Right hindlimb (tissue), 1 donor: ENCODE data around the gene PARVA.

Source experiments
- DNase-seq: peaks from one replicate; pipeline ENCODE4 v3.0.0-alpha.2; 2018

The PARVA gene

GRCh38 chr11:12434325-12434654 lies 56.9 kb downstream of the PARVA start:
- no peak for DNase-seq

DNA sequence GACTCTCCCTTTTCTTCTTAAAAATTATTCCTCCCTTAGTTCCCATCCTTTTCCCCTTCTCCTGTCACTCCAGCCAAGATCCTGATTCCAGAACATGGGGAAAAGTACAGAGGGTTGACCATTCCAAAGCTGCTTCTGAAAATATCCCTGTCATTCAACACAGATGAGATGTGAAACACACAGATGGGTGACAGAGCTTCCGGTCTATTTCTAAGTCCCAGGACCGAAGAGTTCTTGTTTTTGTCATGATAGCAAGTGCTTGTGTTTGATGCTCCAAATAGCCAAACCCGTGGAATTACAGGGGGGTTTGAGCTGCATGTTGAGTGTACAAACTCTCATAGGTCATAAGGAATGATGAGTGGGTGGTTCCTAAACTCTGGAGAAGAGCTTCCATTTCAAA lies 57.9 kb downstream of the PARVA start:
- DNase-seq: no peak

DNA sequence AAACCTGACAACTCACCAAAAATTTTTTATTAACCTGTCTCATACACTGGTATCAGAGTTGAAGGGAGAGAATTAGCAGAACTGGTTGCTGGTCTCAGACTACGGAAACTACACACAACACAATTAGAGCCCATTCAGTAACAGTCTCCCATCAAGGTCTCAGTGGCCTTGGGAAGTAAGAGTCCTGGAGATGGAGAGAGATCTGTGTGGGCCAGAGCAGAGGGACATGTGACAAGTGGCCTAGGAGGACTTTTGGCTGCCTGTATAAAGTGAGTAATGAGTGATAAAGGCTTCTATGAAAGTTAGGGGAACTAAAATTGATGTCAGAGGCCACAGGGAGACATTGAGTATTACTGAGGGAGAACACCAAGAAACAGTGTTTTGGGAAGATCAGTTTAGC lies 58.9 kb downstream of the PARVA start:
- no peak for DNase-seq

DNA sequence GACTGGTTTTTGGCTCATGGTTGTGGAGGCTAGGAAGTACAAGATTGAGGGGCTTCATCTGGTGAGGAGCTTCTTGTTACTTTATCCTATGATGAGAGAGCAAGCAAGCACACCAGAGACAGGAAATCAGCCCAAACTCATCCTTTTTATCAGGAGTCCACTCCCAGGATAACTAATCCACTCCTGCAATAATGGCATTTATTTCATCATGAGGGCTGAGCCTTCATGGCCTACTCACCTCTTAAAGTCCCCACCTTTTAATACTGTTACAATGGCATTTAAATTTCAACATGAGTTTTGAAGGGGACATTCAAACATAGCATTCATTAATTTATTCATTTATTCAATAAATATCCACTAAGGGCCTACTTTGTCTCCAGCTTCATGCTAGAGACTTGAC lies 60.9 kb downstream of the PARVA start:
- no peak for DNase-seq

- DNase-seq: no peak
Observed at GRCh38 chr11:12439615-12440014, 62.2 kb downstream of the PARVA start.

DNA sequence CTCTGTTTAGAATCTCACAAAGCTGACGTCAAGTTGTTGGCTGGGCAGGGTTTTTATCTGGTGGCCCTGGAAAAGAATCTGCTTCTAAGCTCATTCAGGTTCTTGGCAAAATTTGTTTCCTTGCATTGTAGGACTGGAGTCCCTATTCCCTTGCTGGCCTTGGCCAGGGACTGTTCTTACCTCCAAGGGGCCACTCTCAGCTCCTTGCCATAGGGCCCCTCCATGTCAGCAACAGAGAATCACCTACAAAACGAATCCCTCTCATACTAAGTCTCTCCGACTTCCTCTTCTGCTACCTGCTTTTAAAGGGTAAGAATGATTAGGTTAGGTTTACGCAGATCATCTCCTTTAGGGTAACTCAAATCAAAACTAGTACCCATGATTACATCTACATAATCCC lies 63.2 kb downstream of the PARVA start:
- no peak for DNase-seq

DNA sequence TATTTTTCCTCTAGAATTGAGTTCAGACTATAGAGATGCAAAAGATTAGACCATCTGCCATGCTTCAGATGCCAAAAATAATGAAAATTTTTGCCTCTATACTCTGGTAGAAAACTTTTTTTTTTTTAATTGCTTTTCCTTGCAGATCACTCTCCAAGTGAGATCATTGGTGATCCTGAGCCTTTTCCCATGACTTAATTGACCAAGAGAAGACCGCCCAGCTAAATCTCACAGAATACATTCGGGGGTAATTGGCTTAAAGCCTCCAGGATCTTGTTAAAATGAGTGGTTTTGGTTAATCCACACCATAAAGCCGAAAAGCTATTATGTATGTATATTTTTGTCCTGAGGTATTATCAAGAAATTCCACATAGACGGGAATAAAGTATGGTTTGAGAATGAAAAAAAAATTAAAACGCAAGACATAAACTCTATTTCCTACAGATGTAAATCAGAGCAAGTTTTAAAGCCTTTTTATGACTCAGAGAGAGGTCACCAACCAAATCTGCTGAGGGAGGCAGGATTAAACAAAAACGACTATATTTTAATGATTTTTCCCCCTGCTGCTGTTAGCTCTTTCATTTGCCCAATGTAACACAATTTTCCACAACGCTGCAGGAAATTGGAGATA lies 64.0 kb downstream of the PARVA start:
- no peak for DNase-seq

- DNase-seq: no peak
Observed at GRCh38 chr11:12444601-12445000, 67.2 kb downstream of the PARVA start.

GRCh38 chr11:12445001-12445400 lies 67.6 kb downstream of the PARVA start:
- DNase-seq: no peak

DNA sequence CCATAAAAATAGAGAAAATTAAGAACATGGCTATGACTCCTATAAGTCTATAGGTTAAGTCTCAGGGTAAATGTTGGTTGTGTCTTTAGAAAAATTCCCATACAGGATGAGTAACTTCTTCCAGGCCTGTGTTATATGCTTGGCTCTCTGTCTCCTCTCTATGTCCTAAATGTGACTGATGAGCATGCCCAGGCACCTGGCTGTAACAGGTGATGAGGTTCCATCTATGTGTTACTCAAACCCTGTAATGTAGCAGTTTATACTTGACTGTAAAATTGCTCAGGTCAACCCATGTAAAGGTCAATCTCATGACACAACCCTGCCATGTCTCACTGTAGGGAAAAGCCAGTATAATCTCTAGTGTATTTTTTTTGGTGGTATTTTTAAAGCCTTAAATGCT lies 69.5 kb downstream of the PARVA start:
- no peak for DNase-seq

DNA sequence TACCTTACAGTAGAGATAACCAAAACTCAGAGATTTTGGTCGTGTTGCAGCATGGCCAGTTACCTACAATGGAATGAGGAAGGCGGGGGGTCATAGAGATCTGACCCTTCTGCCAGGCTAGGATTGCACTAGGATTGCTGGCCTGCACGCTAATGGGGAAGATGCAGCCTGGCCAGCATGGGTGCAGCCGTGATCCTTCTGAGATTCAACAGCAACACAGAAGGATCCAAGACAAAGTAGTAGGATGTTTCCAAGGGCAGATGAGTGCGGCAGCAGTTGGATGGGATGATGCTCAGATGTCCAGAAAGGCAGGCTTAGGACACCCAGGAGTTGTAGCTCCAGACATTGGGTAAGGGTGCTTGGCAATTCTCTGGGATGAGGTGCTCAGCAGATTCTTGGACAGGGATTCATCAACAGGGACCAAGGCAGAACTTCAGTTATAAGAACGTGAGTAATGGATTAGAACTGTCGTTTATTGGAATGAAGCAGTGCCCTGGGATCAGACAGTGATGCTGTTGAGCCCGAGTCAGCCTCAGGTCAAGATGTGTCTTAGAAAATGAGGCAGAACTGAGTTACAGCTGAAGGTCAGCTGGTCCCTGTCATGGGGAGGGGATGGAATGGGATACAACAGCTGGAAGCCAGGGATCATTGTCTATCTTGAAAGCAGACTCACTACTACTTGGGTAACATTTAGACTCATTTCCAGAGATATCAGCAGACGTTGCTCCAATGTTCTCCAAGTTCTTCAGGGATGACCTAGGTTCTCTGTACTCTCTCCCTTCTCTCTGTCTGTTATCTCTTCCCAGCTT lies 71.0 kb downstream of the PARVA start:
- DNase-seq: no peak

GRCh38 chr11:12449961-12450715 lies 72.8 kb downstream of the PARVA start:
- no peak for DNase-seq

- no peak for DNase-seq
Observed at GRCh38 chr11:12451179-12451814, 73.9 kb downstream of the PARVA start.

DNA sequence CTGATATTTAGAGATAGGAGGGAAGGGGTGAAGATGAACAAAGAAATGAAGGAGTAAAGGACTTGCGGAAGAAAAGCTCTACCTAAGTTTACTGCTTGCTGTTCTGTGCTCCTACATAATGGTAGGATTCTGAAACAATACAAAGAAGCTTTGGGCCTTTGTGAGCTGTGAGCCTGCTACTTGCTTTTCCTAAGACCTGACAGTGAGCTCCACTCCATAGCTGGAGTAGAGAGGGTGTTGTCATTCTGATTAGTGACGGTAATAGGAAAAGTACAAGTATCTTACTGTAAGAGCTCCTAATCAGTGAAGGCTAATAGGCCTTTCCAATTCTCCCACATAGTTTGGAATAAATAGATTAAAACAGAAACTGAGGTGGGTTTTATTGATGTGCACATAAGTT lies 75.9 kb downstream of the PARVA start:
- DNase-seq: no peak

DNA sequence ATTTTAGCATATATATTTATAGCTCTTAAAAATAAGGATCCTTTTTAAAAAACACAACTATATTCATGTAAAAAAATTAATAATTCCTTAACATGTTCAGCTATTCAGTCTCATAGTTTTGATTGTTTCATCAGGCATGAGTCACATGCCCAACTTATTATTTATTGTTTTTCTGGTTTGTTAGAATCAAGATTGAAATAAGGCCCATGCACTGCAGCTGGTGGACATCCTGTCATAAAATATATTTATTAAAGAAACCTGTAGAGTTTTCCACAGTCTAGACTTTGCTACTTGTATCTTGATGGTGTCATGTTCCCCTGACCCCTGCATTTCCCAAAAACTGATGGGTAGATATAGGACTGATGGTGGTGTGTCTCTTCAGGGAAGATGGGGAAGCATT lies 77.4 kb downstream of the PARVA start:
- DNase-seq: no peak

GRCh38 chr11:12455938-12456337 lies 78.6 kb downstream of the PARVA start:
- no peak for DNase-seq

GRCh38 chr11:12456651-12457579 lies 79.5 kb downstream of the PARVA start:
- DNase-seq: no peak

GRCh38 chr11:12458042-12458441 lies 80.7 kb downstream of the PARVA start:
- DNase-seq: no peak

DNA sequence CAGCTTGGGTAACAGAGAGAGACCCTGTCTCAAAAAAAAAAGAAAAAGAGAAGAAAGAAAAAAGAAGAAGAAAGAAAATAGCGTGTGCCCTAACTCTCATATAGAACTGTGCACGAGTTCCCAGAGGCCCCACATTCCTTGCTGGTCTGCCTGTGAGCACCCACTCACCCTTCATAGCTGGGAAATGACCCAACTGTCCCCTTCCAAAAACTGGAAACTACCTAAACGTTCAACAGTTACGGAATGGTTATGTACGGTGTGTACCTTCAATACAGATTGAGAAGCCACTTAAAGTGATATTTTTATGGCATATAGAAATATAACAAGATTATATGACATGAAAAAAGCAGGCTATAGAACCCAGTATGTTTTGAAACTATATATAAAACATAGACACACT lies 82.0 kb downstream of the PARVA start:
- DNase-seq: no peak

GRCh38 chr11:12459865-12460444 lies 82.6 kb downstream of the PARVA start:
- DNase-seq: no peak

GRCh38 chr11:12460466-12460865 lies 83.1 kb downstream of the PARVA start:
- no peak for DNase-seq

DNA sequence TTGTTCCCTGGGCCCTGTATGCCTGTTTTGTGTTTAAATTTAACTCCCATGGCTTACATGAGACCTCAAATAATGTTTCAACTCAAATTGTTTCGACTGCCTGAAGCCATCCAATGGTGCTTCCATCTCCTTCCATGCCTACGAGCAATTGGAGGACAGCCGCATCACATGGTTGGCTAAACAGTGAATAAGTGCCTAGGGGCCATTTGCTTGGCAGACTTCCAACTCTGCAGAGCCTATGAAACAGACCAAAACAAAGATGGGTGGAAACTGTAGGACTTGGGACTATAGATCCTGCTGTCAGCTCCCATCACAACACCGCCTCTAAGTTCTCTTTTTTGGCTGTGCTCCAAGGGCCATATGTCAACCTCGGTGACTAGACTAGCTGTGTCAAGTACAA lies 84.1 kb downstream of the PARVA start:
- no peak for DNase-seq
